HCT116 (cell line): Measurements from ENCODE around the gene SND1. TPM values are rescaled to one million over a fixed set of nuclear protein-coding genes. Genes with fewer than 3 reads are reported as not detected.

Experiments
- ATAC-seq: fragments of 200-7000 bp; cut with Tn5 transposase; 2 replicates; pipeline ENCODE4 v1.9.1; 2020; ENCODE audit warnings: mild to moderate bottlenecking, moderate library complexity
- BruUV-seq: library from RNA; stranded (reverse); fragments of 400-500 nt; replicated peaks from 2 replicates; lab custom pipeline; 2021; lab: Mats Ljungman, UMichigan
- CTCF ChIA-PET: fragments of 300-600 bp; sonication (Branson Sonifier 250); formaldehyde crosslinking; loops from one replicate; lab custom pipeline; 2021; ENCODE audit warnings: antibody characterized with exemption; lab: Charles Lee
- POLR2A ChIA-PET: fragments of 300-600, 350-600 bp; sonication (Branson Sonifier 250); formaldehyde crosslinking; loops from one replicate; lab custom pipeline; 2021; ENCODE audit warnings: antibody characterized with exemption; lab: Charles Lee
- RAD21 ChIA-PET, 2 experiments: fragments of 300-600 bp; sonication (Branson Sonifier 250); formaldehyde crosslinking; loops; one replicate each; lab custom pipeline; 2023; ENCODE audit warnings: low total read pairs in 2 of 2; ENCODE audit not compliant: uncharacterized antibody in 2 of 2, unreplicated experiment in 2 of 2, low non-redundant PET in 1 of 2; lab: Charles Lee
- DNase-seq: peaks from one replicate; pipeline ENCODE4 v3.0.0-alpha.2; 2010; ENCODE audit warnings: low read depth, low spot score
- H2AFZ ChIP-seq: fragments of 200-600 bp; shearing (Covaris generic), sonication (generic); 2 replicates; pipeline ENCODE4 v1.6.1; 2017; ENCODE audit warnings: low read depth, mixed run types, mixed read lengths, antibody characterized with exemption, low read length; ENCODE audit not compliant: poor library complexity, severe bottlenecking
- H3K27ac ChIP-seq: 2 replicates; pipeline ENCODE4 v1.5.1; 2012; ENCODE audit warnings: low read depth, low read length
- H3K27me3 ChIP-seq: fragments of 200-600 bp; sonication (generic); 2 replicates; pipeline ENCODE4 v1.6.1; 2016; ENCODE audit warnings: mixed run types, low read length, mixed read lengths; ENCODE audit not compliant: insufficient read depth
- H3K36me3 ChIP-seq, 2 experiments: fragments of 200-500 bp in 1 of 2; fragments of 200-600 bp in 1 of 2; sonication (Bioruptor generic) in 1 of 2; sonication (generic) in 1 of 2; 2 replicates each; pipeline versions ENCODE4 v1.5.1 to v1.6.1; 2014 to 2016; ENCODE audit warnings: low read length in 2 of 2, inconsistent platforms in 1 of 2, mixed read lengths in 1 of 2, mixed run types in 1 of 2; ENCODE audit not compliant: insufficient read depth in 2 of 2, control insufficient read depth in 1 of 2
- H3K4me1 ChIP-seq, 2 experiments: fragments of 200-600 bp in 1 of 2; sonication (generic) in 1 of 2; 2 replicates each; pipeline versions ENCODE4 v1.5.1 to v1.6.1; 2012 to 2017; ENCODE audit warnings: low read length in 2 of 2, inconsistent platforms in 1 of 2, mild to moderate bottlenecking in 1 of 2, mixed read lengths in 1 of 2, mixed run types in 1 of 2, moderate library complexity in 1 of 2; ENCODE audit not compliant: insufficient read depth in 2 of 2, control insufficient read depth in 1 of 2
- H3K4me2 ChIP-seq: fragments of 200-600 bp; sonication (generic); 2 replicates; pipeline ENCODE4 v1.6.1; 2017; ENCODE audit warnings: mixed run types, low read length, mixed read lengths
- H3K4me3 ChIP-seq, 2 experiments: fragments of 200-600 bp in 1 of 2; sonication (generic) in 1 of 2; replicated peaks in 1 of 2; 2 replicates each; pipeline ENCODE4 v1.5.1; 2011 to 2016; ENCODE audit warnings: low read length in 2 of 2, control low read depth in 1 of 2, low read depth in 1 of 2, mild to moderate bottlenecking in 1 of 2, mixed read lengths in 1 of 2, mixed run types in 1 of 2
- H3K79me2 ChIP-seq: fragments of 200-600 bp; sonication (generic); 2 replicates; pipeline ENCODE4 v1.6.1; 2017; ENCODE audit warnings: mild to moderate bottlenecking, mixed run types, low read length, moderate library complexity, mixed read lengths; ENCODE audit not compliant: insufficient read depth
- H3K9ac ChIP-seq: fragments of 200-600 bp; sonication (generic); 2 replicates; pipeline ENCODE4 v1.6.1; 2016; ENCODE audit warnings: low read length, mixed read lengths
- H3K9me2 ChIP-seq: fragments of 200-600 bp; sonication (generic), shearing (Covaris generic); 2 replicates; pipeline ENCODE4 v1.6.1; 2017; ENCODE audit warnings: mixed run types, mild to moderate bottlenecking, moderate library complexity; ENCODE audit not compliant: insufficient read depth
- H3K9me3 ChIP-seq, 2 experiments: fragments of 200-500 bp in 1 of 2; fragments of 200-600 bp in 1 of 2; sonication (Bioruptor generic) in 1 of 2; sonication (generic) in 1 of 2; 2 replicates each; pipeline ENCODE4 v1.6.1; 2014 to 2017; ENCODE audit warnings: low read length in 2 of 2, mixed read lengths in 2 of 2, inconsistent platforms in 1 of 2, low read depth in 1 of 2, mild to moderate bottlenecking in 1 of 2, mixed run types in 1 of 2, moderate library complexity in 1 of 2; ENCODE audit not compliant: control insufficient read depth in 1 of 2, insufficient read depth in 1 of 2
- H4K20me1 ChIP-seq: fragments of 200-600 bp; sonication (generic), shearing (Covaris generic); 2 replicates; pipeline ENCODE4 v1.6.1; 2017; ENCODE audit warnings: mixed run types, mild to moderate bottlenecking, moderate library complexity; ENCODE audit not compliant: insufficient read depth
- CTCF ChIP-seq, 3 experiments: fragments of 200-600 bp in 1 of 3; sonication (generic) in 1 of 3; IDR thresholded peaks in 2 of 3; conservative IDR thresholded peaks in 1 of 3; 2 replicates each; pipeline ENCODE4 v1.5.1; 2012 to 2017; ENCODE audit warnings: low read depth in 2 of 3, low read length in 2 of 3, antibody characterized with exemption in 1 of 3, borderline replicate concordance in 1 of 3, control low read depth in 1 of 3, mild to moderate bottlenecking in 1 of 3, mixed read lengths in 1 of 3, mixed run types in 1 of 3, moderate library complexity in 1 of 3; ENCODE audit not compliant: insufficient read depth in 1 of 3
- ELF1 ChIP-seq: IDR thresholded peaks from 2 replicates; pipeline ENCODE4 v1.6.1; 2012; ENCODE audit warnings: low read depth, borderline replicate concordance
- JUND ChIP-seq: IDR thresholded peaks from 2 replicates; pipeline ENCODE4 v1.6.1; 2012
- POLR2A ChIP-seq: IDR thresholded peaks from 2 replicates; pipeline ENCODE4 v1.7.0; 2011; ENCODE audit warnings: borderline replicate concordance; ENCODE audit not compliant: insufficient read depth, insufficient read length; ENCODE audit errors: extremely low read depth
- POLR2AphosphoS5 ChIP-seq: IDR thresholded peaks from 2 replicates; pipeline ENCODE4 v1.6.1; 2011; ENCODE audit warnings: mild to moderate bottlenecking, low read depth, low read length, moderate library complexity
- RAD21 ChIP-seq: IDR thresholded peaks from 2 replicates; pipeline ENCODE4 v1.6.1; 2012; ENCODE audit warnings: low read depth, mild to moderate bottlenecking
- SP1 ChIP-seq: IDR thresholded peaks from 2 replicates; pipeline ENCODE4 v1.6.1; 2012; ENCODE audit warnings: low read depth
- YY1 ChIP-seq: IDR thresholded peaks from 2 replicates; pipeline ENCODE4 v1.6.1; 2011; ENCODE audit warnings: low read length, low read depth, moderate library complexity, mild to moderate bottlenecking; ENCODE audit not compliant: insufficient replicate concordance; ENCODE audit errors: extremely low read depth
- intact Hi-C: fragments of 100-400 bp; cut with micrococcal nuclease; formaldehyde crosslinking; loops from 2 replicates; pipeline ENCODE4 v1.10.0; 2022
- total RNA-seq: library from RNA; stranded (reverse); gene quantifications from one replicate; pipeline ENCODE4 v1.2.1, GENCODE V29; 2021; ENCODE audit not compliant: unreplicated experiment
- TF ChIP-seq, protein P1 (sequence below): IDR thresholded peaks from 2 replicates; pipeline ENCODE4 v1.6.1; 2012; ENCODE audit warnings: low read depth

The SND1 gene
- total RNA-seq, 1 experiment from 2014 or later, result 169 TPM

DNA sequence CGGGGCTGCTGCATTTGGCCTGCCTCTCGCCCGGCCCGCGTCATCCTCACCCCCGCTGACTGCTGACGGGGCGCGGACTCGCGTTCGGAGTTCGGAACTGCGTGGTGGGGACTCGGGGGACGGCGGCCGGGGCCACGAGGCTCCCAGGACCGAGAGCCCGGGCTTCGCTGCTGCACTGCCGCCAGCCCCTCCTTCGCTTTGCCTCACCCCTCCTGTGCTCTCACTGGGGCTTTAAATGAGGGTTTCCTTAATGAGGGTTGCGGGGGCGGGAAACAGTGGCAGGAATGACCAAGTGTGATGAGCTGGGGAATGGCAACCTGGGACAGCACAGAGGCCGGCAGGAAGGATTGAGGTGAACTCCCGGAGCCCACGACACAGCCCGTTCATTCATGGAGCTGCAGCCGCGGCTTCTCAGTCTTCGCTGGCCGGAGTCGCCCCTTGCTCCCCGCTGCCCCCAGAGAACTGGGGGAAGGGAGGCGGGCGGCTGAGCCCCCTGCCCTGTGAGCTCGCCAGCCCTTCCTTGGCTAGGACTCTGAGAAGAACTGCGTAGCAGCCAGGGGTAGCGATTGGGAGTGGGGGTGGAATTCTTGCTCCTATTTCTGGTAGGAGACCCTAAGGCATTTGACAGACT is 380.7 kb downstream of the SND1 start:
- H3K4me1 ChIP-seq, result no peaks in the 10 kb centered on the region
- no peak overlapping the region for H3K4me2 ChIP-seq
- CTCF ChIA-PET, result no interaction called here
- H3K27me3 ChIP-seq, result no peaks in the 10 kb centered on the region
- no peak overlapping the region for H3K27ac ChIP-seq
- RAD21 ChIA-PET, result no interaction called here
- BruUV-seq, result no TSS peak
- TF ChIP-seq SP1, result no peak
- no peak for TF ChIP-seq CTCF (IDR thresholded peaks at IDR 0.05 in 2 of 3, conservative IDR thresholded peaks at IDR 0.05 in 1 of 3; ENCODE audit: borderline replicate concordance in 1 of 3, insufficient read depth in 1 of 3, low read depth in 2 of 3, low read length in 2 of 3)
- no peak for TF ChIP-seq POLR2A
- no peak for TF ChIP-seq YY1
- no peak for TF ChIP-seq ELF1
- no peak for TF ChIP-seq RAD21
- no peak for TF ChIP-seq POLR2AphosphoS5
- H3K9me2 ChIP-seq, result no peaks in the 10 kb centered on the region
- no peak overlapping the region for H2AFZ ChIP-seq
- H3K79me2 ChIP-seq, result no peaks in the 10 kb centered on the region
- intact Hi-C loops, result no loop called here
- ATAC-seq (no peak), DNase-seq (no peak)
- no peak overlapping the region for H3K9ac ChIP-seq
- no peaks in the 10 kb centered on the region for H3K9me3 ChIP-seq
- POLR2A ChIA-PET, result no interaction called here
- H3K4me3 ChIP-seq, result no peak overlapping the region
- no peaks in the 10 kb centered on the region for H4K20me1 ChIP-seq
- no peaks in the 10 kb centered on the region for H3K36me3 ChIP-seq

- Histone ChIP-seq H3K79me2 (no peaks in the 10 kb centered on the region), H3K27me3 (no peaks in the 10 kb centered on the region), H3K4me3 (no peak overlapping the region), H4K20me1 (no peaks in the 10 kb centered on the region), H3K27ac (no peak overlapping the region), H3K9me3 (no peaks in the 10 kb centered on the region), H3K4me2 (no peak overlapping the region), H3K36me3 (no peaks in the 10 kb centered on the region), H3K9ac (no peak overlapping the region), H3K9me2 (no peaks in the 10 kb centered on the region), H3K4me1 (no peaks in the 10 kb centered on the region), H2AFZ (no peak overlapping the region)
- ChIA-PET CTCF (no interaction called here), POLR2A (no interaction called here), RAD21 (no interaction called here)
- intact Hi-C loops, result no loop called here
- BruUV-seq, result no TSS peak
- TF ChIP-seq, protein P1, sequence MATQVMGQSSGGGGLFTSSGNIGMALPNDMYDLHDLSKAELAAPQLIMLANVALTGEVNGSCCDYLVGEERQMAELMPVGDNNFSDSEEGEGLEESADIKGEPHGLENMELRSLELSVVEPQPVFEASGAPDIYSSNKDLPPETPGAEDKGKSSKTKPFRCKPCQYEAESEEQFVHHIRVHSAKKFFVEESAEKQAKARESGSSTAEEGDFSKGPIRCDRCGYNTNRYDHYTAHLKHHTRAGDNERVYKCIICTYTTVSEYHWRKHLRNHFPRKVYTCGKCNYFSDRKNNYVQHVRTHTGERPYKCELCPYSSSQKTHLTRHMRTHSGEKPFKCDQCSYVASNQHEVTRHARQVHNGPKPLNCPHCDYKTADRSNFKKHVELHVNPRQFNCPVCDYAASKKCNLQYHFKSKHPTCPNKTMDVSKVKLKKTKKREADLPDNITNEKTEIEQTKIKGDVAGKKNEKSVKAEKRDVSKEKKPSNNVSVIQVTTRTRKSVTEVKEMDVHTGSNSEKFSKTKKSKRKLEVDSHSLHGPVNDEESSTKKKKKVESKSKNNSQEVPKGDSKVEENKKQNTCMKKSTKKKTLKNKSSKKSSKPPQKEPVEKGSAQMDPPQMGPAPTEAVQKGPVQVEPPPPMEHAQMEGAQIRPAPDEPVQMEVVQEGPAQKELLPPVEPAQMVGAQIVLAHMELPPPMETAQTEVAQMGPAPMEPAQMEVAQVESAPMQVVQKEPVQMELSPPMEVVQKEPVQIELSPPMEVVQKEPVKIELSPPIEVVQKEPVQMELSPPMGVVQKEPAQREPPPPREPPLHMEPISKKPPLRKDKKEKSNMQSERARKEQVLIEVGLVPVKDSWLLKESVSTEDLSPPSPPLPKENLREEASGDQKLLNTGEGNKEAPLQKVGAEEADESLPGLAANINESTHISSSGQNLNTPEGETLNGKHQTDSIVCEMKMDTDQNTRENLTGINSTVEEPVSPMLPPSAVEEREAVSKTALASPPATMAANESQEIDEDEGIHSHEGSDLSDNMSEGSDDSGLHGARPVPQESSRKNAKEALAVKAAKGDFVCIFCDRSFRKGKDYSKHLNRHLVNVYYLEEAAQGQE, result no peak
- no peak for TF ChIP-seq JUND
- ATAC-seq, result no peak
- no peak for DNase-seq
Measured at GRCh38 chr7:128033246-128033645, 381.3 kb downstream of the SND1 start.
